DMS114 treated with DMSO at 0.1 percent for 48 hours (cell line): Measurements from ENCODE around the gene KIZ.

Source experiments
- DNase-seq: peaks from one replicate; lab custom pipeline; 2025; ENCODE audit not compliant: unreplicated experiment; lab: John Stamatoyannopoulos, UW

KIZ gene

DNA sequence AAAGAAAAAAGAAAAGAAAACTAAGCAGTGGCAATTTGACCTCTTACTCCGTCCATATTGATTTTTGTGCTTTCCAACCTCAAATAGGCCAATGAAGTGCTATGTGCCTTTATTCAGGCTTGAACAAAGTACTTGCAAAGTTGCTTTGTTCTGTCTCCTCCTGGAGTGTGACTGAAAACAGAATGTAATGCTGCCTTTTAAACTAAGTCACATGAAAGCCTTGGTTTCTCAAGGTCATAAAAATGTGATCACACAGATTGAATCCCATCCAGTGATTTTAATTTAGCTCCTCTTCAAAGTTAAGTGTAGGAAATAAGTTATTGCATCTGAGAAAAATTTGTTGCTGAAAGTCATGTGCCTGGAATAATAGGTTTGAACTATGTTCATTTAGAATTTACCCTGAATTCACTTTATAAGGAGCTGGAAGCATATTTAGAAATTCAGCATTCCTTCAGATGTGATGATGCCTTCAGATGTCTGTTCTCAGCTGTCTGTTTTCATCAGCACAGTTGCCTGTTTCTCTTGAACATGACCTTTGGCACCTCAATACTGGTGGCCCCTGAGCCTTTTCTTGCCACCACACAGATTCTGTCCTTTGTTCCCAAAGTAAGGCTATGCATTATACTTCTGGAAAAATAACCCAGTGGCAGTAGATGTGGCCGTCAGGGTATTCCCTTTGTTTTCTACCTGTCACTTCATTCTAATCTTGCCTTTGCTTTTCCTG lies 48.8 kb downstream of the KIZ start:
- DNase-seq: no peak

DNA sequence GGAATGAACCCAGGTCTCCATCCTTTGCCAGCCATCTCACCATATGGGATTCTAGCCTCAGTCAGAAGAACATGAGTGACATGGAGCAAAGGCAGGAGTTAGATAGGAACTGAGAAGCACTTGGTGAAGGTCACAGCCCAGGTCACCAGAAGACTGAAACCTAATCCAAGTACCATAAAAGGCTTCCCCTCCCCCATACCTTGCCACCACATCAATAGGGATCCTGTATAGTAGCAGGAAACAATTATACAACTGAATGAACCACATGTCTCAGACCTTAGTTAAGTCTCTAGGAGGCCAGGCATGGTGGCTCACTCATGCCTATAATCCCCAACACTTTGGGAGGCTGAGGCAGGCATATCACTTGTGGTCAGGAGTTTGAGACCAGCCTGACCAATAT lies 49.6 kb downstream of the KIZ start:
- no peak for DNase-seq

DNA sequence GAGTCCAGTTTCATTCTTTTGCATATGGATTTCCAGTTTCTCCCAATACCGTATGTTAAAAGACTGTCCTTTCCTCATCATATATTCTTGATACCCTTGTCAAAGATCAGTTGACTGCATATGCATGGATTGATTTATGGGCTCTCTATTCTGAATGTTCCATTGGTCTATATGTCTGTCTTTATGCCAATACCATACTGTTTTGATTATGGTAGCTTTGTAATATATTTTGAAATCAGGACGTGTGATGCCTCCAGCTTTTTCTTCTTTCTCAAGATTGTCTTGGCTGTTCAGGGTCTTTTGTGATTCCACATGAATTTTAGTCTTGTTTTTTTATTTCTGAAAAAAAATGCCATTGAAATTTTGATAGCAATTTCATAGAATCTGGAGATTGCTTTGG lies 51.9 kb downstream of the KIZ start:
- DNase-seq: no peak

DNA sequence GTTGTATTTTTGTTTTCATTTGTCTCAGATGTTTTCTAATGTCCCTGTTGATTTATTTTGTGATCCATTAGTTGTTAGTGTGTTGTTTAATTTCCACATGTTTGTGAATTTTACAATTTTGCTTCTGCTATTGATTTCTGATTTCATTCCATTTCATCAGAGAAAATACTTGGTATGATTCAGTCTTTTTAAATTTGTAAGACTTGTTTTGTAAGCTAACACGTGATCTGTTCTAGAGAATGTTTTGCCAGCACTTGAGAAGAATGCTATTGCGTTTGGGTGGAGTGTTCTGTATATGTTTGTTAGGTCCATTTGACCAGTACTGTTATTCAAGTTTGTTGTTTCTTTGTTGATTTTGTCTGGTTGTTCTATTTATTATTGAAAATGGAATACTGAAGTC lies 53.9 kb downstream of the KIZ start:
- no peak for DNase-seq

DNA sequence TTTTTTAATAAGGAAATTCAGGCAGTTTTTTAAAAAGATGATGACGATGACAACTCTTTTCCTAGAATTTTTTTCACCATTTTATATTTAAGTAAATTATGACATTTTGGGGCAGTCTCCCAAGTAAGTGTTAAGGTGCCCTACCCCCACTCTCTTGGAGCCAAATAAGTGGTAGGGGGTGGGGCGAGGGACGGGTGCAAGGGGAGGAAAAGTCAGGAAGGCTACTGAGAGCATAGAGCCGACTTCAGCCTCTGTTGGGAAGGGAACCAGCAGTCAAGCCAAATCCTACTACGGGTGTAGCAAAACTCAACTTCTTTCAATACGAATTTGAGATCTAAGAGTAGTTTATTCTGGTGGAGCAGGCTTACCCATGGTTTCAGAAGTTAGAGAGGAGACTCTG lies 54.4 kb downstream of the KIZ start:
- no peak for DNase-seq

DNA sequence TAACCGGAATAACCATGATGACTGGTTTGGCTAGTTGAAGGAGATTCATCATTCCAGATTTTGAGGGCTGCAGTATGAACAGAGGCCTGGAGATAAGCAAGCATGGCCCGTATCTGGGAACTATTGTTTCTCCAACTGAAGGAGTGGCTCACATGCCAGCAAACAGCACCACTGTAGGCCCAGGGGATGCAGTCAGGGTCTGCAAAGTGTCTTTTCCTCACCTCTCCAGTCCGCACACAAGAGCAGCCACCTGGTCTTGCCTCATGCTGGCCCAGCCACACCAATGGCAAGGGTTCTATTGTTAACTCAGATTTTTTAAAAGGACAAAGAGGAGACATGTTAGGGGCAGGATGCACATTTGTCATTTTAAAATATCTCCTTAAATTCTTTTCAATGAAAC lies 55.1 kb downstream of the KIZ start:
- DNase-seq: no peak

DNA sequence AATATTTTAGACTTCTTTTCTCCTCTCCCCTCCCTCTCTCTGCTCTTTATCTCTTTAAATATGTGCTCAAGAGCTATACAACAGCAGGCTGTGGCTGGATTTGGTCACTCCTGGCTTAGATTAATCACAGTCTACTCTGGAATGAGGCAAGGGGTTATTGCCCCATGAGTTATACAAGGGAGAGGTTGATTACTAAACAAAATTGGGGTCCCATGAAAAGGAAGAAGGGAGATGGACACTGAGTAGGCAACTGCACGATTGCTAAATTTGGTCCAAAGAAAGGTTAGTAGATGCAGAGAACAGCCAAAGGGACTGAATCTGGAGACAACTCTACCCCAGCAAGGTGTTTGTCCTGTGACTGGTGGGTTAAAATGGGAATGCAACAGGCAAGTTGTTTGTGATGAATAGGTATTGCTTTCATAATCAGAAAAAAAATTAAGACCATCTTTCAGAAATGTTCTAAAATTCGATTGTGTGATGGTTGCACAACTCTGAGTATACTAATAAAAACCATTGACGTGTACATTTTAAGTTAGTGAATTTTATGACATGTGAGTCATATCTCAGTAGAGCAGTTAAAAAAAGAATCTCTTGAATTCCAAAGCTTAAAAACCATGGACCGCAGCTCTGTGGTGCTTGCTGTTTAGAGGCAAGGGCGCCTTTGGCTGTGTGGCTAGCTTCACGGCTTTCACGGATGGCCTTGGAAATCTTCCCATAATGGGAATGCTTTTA lies 57.1 kb downstream of the KIZ start:
- no peak for DNase-seq

DNA sequence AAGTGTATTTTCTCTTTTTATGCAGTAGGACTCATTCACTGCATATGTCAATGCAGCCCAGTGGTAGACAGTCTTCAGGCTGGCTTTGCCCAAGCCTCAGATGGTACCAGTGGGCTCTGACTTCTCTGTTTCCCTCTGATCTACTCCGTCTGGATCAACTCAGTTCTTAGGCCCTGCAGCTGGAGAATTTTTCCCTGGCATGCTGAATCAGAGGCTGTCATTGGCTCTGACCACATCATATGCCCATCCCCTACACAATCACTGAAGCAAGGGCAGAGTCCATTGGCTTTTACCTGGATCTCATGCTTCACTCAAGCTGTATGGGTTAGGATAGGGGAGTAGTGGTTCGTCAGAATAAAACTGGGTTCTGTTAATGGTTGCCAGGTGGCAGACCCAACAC lies 57.8 kb downstream of the KIZ start:
- DNase-seq: no peak

DNA sequence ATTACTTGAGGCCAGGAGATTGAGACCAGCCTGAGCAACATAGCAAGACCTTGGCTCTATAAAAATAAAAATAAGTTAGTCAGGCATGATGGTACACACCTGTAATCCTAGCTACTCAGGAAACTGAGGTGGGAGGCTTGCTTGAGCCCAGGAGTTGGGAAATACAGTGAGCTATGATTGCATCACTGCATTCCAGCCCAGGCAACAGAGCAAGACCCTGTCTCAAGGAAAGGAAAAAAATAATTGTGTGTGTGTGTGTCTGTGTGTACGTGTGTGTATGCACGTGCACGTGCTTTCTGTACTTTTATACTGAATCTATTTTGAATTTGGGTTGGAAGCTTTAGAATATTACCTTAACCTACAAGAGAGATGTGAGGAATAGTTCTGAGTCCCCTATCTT lies 58.9 kb downstream of the KIZ start:
- DNase-seq: no peak

DNA sequence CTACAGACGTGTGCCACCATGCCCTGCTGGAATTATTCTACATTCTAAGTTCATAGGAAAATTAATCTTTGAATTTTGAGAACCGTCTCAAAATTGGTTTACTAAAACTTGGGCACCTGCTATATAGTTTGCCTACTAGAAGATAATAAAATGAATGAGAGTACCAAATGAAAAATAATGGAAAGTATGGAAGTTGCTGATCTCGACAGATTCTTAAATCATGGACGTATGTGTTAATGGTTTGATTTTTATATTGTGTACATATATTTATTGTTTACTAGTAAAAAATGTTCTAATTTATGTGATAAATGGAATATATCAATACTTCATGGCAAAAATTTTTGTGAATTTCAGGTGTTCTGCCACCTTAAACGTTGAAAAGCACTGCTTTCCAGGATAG lies 60.0 kb downstream of the KIZ start:
- no peak for DNase-seq

DNA sequence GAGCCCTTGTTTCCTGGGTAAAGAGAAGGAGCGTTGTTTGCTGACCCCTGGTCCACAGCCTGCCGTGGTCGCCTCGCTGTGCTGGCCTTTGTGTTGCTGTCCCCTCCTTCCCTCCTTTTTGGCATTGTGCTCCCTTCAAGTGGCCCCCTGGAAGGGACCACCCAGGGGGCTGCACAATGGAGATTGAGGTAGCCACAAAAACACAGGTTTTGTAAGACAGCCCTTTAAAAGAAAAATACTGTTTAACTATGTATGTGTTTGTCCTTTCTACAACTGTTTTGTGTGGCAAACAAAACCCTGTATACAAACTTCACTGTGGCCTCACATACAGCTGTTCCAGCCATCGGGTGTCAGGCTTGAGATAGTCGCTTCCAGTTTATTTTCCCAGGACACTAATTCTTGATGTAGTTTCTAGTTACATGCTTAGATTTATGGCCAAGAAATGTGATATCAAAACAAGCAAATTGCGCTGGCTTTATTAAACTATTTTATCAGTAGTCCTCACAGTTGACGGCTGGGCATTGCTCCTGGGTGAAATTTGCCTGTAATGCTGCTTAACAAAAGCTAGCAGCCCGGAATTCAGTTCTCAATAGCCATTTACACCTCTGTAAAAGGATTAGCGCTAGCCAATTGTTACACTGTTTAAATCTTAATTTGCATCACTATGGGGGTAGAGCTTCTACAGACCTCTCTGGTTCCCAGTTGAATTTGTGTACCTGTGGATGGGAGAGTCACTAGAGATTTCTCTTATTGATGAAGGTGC lies 64.1 kb downstream of the KIZ start:
- no peak for DNase-seq

DNA sequence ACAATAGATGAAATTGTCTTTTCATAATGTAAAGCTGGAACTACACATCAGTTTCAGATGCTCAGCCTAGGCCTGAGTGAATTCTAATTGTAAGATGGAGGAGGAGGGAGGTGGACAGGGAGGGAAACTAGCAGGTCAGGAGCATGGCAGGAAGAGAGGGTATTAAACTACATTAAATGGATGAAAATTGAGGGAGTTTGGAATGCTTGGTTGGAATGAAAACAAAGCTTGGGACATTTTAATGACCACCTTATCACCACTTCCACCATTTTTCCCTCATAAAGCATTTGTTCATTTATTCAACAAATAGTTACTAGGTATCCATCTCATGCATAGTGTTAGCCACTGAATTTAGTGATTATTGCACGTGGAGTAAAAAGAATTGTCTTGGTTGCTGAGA lies 65.0 kb downstream of the KIZ start:
- no peak for DNase-seq

DNA sequence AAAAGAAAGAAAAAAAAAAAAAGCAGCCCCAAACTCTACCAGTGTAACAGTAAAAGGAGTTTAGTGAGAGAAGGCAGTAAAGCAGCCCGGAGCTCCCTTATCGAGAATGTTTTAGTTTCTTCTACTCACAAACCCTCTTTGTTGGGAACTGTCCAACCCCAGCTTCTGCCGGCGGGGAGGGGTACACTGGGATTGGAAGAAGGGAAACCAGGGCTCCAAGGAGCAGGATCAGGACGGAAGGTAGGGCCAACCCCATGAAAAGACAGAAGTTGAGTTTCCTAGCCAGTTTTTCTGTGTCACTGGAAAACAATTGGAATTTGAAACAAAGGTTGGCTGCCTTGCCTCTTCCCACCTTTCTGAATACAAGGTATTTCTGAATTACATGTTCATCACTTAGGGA lies 66.0 kb downstream of the KIZ start:
- no peak for DNase-seq

DNA sequence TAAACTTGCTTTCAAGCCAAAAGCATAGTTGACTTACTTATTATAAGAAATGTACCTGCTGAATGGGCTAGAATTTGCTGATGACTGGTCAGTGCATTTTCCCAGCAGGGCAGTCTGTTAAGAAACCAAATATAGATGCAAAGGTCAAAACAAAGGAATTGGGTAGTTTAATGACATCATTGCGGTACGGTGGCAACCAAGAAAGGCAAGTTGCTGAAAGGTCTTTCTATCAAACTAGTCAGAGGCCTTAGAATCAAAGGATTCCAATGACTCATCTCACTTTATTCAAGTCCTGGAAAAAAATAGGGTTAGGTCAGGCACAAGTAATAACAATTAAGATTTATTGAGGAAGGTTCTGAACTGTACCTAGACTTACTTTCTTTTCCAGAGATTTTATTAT lies 76.4 kb downstream of the KIZ start:
- DNase-seq: no peak

DNA sequence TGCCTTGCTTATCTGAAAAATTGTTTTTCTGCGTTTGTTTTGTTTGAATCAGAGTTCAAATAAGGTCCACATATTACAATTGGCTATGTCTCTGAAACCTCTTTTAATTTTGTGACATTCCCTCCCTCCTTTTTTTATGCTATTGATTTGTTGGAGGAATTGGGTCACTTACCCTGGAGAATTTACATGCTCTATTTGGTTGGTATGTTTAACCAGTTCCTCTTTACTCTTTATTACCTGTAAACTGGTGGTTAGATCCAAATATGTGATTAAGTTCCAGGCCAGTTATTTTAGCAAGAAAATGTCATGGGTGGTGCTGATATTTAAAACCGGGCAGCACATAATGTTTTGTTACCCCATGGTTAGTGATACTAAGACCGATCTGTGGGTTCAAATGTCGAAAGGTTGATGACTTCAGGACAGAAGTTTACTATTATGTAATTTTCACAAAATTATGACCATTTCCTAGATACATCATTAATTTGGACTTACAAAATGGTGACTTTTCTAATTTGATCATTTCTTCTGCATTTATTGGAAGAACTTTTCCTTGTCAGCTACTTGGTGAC lies 77.3 kb downstream of the KIZ start:
- no peak for DNase-seq

DNA sequence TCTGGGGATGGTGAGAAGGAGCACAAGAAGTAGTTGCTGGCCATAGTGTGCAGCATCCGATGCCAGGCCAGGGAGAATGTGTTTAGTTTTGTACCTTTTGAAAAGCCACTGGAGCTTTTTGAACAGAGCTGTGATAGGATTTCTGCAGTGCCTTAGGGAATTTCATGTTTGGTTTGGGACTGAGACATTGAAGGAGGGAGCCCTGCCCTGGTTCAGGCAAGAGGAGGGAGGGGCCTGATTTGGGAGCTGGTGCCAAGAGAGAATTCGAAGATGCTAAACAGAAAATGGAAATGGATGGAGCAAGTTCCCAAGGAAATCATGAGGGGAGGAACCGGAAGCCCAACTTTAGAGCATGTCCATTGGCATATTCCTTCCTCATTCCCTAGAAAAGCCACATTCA lies 80.7 kb downstream of the KIZ start:
- DNase-seq: no peak

DNA sequence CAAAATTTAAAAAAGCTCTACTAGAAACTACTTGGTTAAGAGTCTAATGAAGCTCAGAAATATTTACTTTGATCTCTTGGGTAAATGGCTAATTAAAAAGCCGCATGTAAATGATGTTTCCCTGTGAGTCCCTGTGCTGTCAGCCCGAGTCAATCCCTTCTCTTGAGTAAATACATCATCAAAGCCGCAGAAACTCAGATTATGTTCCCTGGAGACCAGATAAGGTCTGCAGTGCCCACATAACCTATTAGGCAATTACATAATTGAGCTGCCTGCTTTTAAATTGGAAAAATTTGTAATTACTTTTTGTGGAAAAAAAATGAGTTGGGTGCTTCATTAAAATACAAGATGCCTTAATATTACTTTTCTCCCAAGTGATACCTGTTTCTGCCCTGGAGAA lies 83.1 kb downstream of the KIZ start:
- DNase-seq: no peak

DNA sequence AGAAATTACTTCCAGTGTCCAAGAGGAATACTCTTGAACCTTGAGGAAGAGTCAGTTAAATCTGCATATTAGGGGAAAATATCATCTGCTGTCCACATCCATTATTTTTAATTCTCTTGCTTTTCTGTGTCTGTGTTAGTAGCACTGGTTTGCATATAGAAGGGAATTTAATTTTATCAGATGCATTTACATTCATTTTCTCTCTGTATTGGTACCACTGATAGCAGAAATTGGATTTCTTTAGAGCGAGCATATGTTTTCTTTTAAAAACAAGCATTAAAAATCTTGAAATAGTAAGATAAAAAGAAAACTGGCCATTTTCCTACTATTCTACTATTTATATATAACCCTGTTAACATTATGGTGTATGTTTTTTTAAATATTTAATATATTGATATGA lies 83.8 kb downstream of the KIZ start:
- no peak for DNase-seq

DNA sequence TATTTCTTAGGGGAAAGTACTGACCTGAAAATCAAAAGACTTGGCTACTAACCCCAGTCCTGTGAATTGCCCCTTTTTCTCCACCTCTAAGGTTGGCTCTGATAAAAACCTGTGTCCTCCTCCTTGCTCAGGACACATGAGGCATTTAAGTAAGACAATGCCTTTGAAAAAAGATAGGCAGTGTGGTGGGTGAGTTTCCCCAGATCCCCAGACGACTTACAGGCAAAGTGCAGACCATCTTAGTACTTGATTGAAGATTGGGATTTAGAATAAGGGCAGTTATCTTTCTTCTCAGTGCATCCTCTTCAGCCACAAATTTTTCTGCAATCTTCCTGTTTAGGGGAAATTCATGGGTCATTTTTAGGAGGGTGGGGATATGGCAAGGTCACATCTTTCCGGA lies 87.8 kb downstream of the KIZ start:
- DNase-seq: no peak

DNA sequence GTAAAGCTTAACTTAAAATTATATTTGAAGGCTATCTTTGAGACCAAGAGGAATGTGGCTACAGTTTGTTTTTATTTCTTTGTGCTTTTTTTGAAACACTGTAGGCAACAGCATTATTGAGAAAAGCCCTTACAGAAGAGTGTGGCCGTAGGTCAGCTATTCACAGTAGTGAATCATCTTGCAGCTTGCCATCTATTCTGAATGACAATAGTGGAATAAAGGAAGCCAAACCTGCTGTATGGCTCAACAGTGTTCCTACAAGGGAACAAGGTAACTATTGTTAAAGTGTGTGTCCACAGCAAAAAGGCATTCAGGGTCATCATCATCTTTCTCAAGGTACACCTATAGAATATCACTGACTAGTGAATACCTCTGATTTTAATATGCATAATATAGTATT lies 88.5 kb downstream of the KIZ start:
- no peak for DNase-seq

DNA sequence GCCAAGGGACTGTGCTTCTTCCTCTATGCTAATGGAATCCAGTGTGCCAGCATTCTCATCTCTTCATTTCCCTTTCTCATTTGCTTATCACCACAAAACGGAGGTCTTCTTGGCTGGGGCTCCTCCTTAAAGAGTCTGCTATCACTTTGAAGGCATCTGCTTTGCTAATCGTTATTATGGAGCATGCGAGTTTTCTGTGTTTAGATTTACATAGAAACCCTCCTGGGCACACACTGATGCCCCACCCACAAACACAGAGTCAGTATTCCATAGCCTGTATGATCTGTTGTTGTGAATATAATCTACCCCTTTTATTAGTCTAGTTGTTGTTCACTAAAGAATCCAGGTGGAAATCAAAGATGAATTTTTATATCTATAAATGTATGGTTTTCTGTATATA lies 93.8 kb downstream of the KIZ start:
- no peak for DNase-seq

DNA sequence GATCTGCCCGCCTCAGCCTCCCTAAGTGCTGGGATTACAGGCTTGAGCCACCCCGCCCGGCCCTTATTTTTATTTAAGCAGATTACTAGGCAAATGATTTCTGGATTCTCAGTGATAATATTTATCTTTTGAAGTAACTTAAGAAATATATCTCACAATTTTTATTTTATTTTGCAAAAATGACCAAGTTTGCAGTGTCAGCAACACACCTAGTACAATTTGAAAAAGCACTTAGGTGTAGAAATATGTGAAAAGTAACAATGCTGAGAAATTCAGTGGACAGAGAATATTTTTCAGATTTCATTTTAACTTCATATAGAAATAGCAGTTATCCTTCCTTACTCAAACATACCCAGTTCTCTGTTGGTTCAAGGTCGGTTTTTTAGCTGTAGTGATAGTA lies 98.3 kb downstream of the KIZ start:
- no peak for DNase-seq
